Activated naive CD4-positive, alpha-beta T cell (primary cell): ENCODE data around the gene GSTM2.
"Not testable (repeated sequence)": the region's sequence is repeated elsewhere in the genome, so short reads cannot be mapped to it uniquely, and the experiment has no call there.

Experiments
- DNase-seq, 4 experiments: peaks; one replicate each; lab custom pipeline; 2025; lab: John Stamatoyannopoulos, UW

GSTM2 gene

DNA sequence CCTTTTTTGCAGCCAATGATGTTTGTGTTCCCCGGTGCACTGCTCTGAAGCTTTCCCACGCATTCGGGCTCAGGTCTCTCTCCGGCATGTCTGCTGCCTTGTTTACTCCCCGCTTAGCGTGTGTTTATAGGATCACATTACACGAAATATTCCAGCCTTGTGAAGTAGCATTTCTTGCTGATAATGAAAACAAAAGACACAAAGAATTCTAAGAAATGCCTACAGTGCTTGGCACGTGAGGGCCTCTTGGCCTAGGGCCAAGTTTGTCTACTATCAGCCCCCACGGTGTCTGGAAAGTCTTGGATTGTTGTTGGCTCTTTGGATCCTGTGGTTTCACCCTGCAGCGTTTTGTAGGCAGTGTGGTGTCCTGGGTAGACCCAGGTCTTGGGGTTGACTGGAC, 23.2 kb upstream of the GSTM2 start:
- DNase-seq = no peak

DNA sequence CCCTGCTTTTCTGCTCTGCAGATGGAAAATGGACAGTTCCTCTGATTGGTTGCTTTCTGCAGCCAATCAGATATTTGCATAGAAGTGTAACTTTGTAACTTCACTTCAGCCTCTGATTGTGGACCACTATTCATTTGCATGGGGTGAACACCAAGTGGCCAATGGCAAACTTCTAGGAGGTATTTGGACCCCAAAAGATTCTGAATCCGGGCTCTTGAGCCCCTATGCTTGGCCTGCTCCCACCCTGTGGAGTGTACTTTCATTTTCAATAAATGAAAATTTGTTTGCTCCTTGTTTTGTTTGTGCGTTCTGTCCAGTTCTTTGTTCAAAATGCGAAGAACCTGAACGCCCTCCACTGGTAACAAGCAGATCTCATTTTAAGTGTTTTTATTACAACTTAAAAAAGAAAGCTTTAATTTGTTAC, 18.4 kb upstream of the GSTM2 start:
- no peak for DNase-seq

DNA sequence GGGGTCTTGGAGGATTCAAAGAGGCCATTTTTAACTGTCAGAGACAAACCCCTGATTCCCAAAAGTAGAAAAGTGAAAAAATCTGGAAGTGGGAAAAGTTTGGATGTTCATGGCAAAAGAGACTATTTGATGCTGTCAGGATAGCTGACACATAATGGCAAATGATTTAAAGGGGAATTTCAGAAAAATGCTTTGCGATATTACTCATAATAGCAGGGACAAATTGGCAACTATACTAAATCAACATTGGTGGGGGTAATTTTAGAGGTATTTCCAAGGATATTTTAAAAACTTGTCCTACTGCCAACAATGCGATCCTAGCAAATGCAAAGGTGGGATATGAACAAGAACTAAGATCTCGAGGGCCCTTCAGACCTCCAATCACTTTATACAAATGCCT, 17.2 kb upstream of the GSTM2 start:
- DNase-seq = no peak

DNA sequence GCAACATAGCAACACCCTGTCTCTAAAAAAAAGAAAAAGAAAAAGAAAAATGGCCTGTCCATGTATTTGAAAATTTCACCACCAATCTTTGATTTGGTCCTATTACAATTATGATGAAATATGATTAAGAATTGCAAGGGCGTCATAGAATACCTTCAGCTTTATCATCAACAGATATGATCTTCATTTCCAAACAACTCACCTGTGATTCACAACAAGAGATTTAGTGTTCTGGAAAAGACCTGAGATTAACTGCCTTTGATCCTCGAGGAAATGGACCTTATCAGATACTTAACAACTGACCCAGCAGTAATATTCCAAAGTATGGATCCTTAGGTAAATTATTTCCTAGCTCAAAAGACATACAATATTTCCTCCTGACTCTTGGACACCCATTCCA, 15.5 kb upstream of the GSTM2 start:
- DNase-seq = no peak

DNA sequence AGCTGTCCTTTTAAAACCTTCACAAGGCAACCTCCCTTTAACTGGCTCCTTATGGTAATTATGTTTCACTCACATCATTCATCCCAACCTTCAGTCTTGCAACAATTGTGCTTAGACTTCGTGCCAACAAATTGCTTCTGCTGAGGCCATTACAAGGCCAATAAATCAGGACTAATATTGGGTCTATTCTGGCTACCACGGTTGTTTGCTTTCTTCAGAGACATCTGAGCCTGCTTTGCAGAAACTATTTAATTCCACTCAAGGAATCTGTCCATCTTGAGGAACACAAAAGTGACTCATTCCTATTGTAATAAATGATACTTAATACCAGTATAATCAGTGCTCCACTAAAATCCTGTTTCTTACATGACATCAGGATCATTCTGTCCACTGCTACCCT, 14.6 kb upstream of the GSTM2 start:
- no peak for DNase-seq

DNA sequence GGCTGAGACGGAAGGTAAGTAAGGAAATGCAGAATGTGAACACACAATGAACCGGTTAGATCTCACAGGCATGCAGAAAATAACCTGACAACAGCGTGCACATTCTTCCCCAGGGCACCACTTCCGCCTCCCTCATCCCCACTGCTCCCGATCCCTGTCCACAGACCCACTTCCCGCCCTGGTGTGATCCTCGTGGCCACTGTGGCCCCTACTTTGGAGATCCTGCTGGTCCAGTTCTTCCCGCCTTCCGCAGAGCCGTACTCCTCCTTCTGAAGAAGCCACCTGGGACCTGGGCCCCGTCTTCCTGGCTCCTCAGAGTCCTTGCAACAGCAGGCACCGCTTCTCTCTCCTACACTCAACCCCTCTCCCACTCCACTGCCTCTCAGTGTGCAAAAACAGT, 13.3 kb upstream of the GSTM2 start:
- no peak for DNase-seq

DNA sequence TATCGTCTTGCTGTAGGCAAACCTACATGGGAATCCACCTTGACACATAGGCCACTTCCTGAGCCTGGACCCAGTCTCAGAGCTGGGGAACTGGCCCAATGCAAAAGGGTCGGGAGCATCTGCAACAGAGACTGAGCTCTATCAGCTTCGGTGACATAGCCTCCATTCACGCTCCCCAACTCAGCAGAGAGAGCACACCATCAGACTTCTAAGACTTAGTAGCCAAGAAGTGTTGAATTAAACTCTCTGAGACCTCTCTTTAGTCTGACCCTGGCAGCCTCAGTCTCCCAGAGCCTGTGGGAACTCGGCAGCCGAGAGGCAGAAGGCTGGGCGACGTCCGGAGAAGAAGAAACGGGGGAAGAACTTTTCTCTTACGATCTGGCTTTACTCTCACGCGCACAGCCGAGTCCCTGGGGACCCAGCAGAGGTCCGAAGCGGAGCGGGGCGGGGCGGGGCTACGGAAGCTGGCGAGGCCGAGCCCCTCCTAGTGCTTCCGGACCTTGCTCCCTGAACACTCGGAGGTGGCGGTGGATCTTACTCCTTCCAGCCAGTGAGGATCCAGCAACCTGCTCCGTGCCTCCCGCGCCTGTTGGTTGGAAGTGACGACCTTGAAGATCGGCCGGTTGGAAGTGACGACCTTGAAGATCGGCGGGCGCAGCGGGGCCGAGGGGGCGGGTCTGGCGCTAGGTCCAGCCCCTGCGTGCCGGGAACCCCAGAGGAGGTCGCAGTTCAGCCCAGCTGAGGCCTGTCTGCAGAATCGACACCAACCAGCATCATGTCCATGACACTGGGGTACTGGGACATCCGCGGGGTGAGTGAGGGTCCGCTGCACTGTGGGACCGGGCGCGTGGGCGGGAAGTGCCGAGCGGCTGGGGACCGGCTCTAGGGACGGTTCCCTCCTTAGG, 12.0 kb upstream of the GSTM2 start, which contains the start of gene GSTM4:
Gene GSTM4, plus strand, starts transcription at position 485 of the 905 bp plus-strand sequence. Its CDS starts 291 bp downstream, at position 776.
- DNase-seq = peak in 3 of 4 experiments; percentile 16 to 52 (median 21)

DNA sequence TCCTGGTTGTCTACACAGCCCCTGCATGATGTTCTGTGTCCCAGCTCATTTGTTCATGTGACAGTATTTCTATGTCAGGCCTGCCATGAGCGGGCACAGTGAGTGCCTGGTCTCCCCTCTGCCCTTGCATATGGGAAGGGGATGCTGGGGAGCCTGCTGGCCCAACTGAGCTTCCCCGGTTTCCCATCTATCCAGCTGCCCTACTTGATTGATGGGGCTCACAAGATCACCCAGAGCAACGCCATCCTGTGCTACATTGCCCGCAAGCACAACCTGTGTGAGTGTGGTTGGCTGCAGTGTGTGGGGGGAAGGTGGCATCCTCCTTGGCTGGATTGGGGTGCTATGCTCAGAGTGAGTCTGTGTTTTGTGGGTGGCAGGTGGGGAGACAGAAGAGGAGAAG, 10.5 kb upstream of the GSTM2 start:
- no peak for DNase-seq

DNA sequence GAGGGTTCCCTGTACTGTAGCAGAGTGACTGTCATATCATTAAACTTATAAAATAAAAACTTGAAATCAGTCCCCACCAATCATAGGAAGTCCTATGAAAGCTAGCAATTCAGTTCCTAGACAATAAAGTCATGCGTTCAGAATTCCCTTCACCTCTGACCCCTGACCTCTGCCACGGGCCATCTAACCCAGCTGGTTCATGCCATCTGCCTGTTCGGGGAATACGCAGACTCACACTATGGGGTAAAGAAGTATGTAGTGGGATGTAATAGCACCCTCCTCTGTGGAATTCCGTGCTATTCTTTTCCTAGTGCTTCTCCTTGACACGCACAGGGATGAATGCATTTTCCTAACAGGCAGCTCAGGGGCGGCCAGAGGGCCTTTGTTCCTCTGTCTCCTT, 9.9 kb upstream of the GSTM2 start:
- DNase-seq = no peak

DNA sequence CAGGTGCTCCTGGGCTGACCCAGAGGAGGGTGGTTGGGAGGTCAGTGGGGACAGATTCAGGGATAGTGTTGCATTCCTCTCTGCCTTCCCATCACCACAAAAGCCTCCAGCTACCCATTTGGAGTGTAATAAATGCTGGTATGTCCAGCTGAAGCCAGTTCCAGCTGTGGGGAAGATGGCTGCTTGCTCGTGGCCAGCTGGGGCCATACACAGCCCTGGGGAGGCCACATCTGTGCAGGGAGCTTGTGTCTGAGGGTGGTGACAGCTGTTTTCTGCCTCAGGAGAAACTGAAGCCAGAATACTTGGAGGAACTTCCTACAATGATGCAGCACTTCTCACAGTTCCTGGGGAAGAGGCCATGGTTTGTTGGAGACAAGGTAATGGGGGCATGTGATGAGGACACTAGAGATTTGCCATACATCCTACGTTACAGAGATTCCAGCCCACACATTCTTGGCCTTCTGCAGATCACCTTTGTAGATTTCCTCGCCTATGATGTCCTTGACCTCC, 9.3 kb upstream of the GSTM2 start:
- DNase-seq = no peak

DNA sequence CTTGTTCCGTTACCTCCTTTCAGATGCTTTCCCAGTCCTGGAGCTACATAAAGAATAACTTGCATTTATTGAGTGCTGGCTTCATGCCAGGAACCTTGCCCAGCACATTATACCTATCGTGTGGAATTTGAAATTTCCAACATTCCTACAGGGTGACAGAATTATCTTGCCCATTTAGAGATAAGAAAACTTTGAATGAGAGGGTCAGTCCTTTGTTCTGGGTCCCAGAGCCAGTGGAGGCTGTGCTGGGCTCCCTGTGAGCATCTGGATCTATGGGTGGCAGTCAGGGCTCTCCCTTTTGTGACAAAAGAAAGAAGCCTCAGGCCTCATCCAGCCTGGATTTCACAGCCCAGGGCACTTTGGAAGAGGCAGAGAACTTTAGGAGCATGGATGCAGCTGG, 8.7 kb upstream of the GSTM2 start:
- no peak for DNase-seq

DNA sequence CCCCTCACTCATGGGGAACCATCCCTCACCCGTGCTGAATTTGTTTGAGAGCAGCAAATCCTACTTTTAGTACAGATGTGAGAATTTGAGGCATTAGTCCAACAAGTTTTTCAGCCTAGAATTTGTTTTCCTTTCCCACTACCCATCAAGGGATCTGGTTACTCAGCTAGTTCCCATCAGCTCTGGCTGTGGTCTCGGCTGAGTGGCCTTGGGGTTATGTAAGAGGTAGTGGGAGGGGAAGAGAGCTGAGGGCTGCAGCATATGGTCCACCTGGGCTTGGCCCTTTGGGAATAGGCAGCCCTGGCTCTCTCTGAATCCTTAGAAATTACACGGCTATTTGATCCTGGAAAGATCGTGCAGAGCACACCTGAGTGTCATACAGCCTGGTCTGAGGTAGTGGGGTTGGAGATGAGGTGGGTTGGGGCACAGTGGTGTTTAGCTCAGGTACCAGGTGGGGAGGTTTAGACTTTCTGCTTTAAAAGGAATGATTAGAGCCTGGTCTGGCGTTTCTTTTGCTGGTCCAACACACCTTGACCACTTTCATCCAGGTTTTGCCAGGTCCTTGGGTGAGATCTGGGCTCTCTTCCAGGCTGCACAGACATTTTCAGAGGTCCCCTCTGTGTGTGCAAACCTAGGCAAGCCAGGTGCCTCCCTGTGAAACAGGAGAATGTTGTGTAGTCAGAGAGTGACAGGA, 7.7 kb upstream of the GSTM2 start:
- no peak for DNase-seq

DNA sequence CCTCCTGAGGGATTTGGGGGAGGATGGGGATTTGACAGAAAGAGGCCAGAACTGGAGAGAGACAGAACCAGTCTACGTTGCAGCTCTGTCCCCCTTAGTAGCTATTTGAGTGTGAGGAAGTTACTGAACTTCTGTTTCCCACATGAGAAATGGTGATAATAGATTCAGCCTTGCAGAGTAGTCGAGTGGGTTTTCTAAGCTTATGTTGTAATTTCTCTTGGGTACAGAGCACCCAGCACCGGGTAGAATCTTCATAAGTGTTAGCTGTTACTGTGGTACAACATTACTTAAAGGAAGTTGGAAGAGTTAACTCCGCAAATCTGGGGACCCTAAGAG, 7.2 kb upstream of the GSTM2 start:
- DNase-seq = not testable (repeated sequence)

DNA sequence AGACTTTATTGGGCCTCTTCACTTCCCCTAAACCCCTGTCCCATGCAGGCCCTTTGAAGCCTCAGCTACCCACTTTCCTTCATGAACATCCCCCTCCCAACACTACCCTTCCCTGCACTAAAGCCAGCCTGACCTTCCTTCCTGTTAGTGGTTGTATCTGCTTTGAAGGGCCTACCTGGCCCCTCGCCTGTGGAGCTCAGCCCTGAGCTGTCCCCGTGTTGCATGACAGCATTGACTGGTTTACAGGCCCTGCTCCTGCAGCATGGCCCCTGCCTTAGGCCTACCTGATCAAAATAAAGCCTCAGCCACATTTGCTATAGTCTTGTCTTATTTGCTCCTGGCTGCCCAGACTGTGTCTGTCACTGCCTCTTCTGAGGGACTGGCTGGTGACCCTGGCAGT, 6.5 kb upstream of the GSTM2 start:
- no peak for DNase-seq

DNA sequence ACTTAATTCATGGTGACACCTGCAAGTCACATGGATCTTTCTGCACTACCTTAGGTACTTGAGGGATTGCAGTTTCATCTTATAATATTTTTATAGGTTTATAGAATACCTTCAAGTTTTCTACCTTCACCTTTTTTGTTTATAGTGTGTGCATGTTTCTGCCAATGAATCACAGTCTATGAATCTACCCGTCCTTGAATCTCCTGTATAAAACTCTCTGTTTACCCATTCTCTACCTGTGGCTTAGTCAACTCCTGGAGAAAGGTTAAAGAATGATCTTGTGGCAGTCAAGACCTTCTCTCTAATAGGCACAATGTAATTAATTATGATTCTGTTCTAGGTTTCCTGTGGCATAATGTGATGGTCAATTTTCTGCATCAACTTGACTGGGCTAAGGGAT, 3.2 kb upstream of the GSTM2 start:
- no peak for DNase-seq

DNA sequence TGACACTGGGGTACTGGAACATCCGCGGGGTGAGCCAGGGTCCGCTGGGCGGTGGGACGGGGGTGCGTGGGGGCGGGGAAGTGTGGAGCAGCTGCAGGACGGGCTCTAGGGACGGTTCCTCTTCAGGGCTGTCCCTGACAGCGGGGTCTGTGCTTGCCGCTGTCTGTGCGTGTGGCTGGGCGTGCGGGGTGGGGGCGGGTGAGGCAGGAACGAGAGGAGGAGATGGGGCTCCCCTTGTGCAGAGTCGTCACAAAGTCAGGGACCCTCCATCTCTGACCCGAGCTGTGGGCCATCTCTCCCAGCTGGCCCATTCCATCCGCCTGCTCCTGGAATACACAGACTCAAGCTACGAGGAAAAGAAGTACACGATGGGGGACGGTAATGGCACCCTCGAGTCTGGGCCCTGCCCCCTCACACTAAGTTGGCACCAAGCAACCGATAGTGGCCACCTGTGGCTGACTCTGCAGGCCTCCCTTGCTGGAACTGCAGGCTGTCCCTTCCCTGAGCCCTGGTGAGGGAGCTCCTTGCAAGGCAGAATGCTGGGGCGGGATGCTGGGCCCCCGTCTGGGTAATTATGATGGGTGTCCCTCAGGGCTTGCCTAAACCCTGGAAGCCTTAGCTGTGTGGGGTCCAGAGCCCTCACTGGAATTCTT, 392 bp downstream of the GSTM2 start:
- no peak for DNase-seq

DNA sequence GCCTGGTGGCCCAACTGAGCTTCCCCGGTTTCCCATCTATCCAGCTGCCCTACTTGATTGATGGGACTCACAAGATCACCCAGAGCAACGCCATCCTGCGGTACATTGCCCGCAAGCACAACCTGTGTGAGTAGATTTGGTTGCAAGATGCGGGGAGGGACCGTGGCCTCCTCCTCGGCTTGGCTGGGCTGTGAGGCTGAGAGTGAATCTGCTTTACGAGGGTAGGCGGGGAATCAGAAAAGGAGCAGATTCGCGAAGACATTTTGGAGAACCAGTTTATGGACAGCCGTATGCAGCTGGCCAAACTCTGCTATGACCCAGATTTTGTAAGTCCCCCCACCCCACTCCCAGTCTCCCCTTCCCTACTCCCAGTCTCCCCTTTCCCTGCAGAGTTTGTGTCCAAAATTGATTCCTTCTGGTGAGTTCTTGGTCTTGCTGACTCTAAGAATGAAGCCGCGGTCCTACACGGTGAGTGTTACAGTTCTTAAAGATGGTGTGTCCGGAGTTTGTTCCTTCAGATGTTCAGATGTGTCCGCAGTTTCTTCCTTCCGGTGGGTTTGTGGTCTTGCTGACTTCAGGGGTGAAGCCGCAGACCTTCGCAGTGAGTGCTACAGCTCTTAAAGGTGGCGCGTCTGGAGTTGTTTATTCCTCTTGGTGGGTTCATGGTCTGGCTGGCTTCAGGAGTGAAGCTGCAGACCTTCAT, 1.5 kb downstream of the GSTM2 start:
- no peak for DNase-seq

DNA sequence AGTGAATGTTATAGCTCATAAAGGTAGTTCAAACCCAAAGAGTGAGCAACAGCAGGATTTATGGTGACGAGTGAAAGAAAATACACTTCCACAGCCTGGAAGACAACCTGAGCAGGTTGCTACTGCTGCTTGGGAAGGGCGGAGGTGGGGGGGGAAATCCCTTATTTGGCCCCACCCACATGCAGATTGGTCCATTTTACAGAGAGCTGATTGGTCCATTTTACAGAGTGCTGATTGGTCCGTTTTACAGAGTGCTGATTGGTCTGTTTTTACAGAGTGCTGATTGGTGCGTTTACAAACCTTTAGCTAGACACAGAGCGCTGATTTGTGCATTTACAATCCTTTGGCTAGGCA, 2.1 kb downstream of the GSTM2 start:
- DNase-seq = not testable (repeated sequence)

DNA sequence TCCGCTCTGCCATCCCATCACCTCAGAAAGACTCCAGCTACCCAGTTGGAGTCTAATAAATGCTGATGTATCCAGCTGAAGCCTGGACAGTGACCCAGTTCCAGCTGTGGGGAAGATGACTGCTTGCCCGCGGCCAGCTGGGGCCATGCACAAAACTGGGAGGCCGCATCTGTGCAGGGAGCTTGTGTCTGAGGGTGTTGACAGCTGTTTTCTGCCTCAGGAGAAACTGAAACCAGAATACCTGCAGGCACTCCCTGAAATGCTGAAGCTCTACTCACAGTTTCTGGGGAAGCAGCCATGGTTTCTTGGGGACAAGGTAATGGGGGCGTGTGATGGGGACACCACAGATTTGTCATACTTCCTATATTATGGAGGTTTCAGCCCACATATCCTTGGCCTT, 3.2 kb downstream of the GSTM2 start:
- DNase-seq = no peak

DNA sequence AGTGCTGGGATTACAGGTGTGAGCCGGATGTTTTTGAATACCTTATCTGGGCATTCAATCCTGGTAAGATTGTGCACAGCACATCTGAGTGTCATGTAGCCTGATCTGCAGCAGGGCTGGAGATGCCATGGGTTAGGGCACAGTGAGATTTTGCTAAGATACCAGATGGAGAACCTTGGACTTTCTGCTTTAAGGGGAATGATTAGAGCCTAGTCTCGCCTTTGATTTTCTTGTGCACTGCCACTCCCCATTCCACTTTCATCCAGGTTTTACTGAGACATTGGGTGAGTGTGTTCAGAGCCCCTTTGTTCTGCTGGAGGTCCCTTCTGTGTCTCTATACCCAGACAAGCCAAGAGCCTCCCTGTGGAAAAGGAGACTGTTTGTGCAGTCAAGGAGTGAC, 6.0 kb downstream of the GSTM2 start:
- not testable (repeated sequence) for DNase-seq

DNA sequence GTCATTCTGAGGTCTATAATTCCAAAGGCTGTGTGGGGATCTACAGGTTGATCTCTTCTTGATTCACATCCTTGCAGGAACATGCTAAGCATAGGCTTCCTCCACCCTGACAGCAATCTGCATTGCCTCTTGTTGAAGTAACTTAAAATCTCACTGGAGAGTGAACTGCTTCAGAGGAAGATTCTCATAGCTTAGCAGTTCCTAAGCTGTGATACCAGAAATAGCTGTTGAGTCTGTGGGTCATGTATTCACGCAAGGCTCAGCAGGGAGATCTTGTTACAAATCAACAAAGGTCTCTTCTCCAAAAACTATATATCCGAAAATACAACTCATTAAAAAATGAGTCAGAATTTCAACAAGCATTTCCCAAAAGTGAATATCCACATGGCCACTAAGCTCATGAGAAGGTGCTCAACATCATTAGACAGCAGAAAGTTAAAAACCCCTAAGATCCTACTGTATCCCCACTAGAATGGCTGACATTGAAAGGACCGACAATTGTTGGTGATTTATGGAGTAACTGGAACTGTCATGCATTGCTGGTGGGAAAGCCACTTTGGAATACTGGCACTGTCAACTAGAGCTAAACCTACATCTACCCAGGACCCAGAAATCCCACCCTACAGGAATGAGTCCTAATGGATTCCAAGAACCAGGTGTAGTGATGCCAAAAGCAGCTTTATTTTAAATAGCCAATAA, 9.0 kb downstream of the GSTM2 start:
- not testable (repeated sequence) for DNase-seq

DNA sequence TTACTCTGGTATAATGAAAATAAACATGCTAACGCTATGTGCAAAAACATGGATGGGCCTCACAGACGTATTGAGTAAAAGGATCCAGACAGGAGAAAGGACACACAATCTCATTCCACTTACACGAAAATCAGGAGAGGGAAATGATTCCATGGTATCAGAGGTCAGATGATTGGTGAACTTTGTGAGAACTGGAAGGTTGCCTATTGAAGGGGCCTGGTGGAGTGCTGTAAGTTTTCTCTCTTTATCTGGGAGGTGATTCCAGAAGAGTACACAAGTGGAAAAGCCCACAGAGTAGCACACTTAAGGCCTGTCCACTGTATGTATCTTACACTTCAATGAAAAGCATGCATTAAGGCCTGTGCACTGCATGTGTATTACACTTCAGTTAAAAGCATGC, 9.6 kb downstream of the GSTM2 start:
- no peak for DNase-seq
